WERI-Rb-1 (cell line): ENCODE data around the gene CCBE1.

Source experiments
- DNase-seq: peaks from one replicate; pipeline ENCODE4 v3.0.0-alpha.2; 2020
- H3K27ac ChIP-seq: fragments of 250-450 bp; sonication (Bioruptor Pico); 2 replicates; pipeline ENCODE4 v1.5.1; 2020; ENCODE audit warnings: mild to moderate bottlenecking, moderate library complexity
- H3K27me3 ChIP-seq: fragments of 250-450 bp; sonication (Bioruptor Pico); 2 replicates; pipeline ENCODE4 v1.5.1; 2021; ENCODE audit warnings: mild to moderate bottlenecking, low read depth, moderate library complexity; ENCODE audit not compliant: insufficient read depth, severe bottlenecking
- H3K36me3 ChIP-seq: fragments of 250-450 bp; sonication (Bioruptor Pico); 2 replicates; pipeline ENCODE4 v1.5.1; 2020; ENCODE audit warnings: mild to moderate bottlenecking, moderate library complexity
- H3K4me3 ChIP-seq: 2 replicates; pipeline ENCODE4 v1.5.1; 2011; ENCODE audit warnings: low read depth, mild to moderate bottlenecking, control low read depth, low read length
- H3K9me3 ChIP-seq: fragments of 250-450 bp; sonication (Bioruptor Pico); 2 replicates; pipeline ENCODE4 v1.5.1; 2021; ENCODE audit warnings: mild to moderate bottlenecking, moderate library complexity; ENCODE audit not compliant: severe bottlenecking
- CTCF ChIP-seq: IDR thresholded peaks from 2 replicates; pipeline ENCODE4 v1.5.1; 2011; ENCODE audit warnings: low read depth, mild to moderate bottlenecking, control low read depth, inconsistent platforms, low read length

Gene CCBE1

DNA sequence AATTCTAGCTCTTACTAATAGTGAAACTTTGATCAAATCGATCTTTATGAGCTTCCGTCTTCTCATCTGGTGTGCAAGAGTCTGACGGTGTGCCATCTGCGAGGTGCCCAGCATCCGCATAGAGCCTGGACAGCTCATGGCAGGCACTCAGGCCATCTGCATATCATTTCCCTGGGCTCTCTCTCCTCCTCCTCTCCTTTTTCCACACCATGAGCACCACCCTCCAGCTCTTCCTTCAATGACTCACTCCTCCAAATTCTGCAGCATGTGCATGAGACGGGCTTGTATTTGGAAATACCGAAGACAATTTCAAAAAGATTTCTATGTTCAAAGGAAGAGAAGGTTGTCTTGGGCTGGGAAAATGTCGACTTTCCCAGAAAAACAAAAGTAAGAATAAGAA, 161.1 kb downstream of the CCBE1 start:
- Histone ChIP-seq H3K4me3 (no peak overlapping the region), H3K36me3 (no peaks in the 10 kb centered on the region), H3K9me3 (no peaks in the 10 kb centered on the region), H3K27ac (no peak overlapping the region), H3K27me3 (no peaks in the 10 kb centered on the region)
- TF ChIP-seq CTCF, result no peak
- DNase-seq, result no peak

- Histone ChIP-seq H3K4me3 (no peak overlapping the region), H3K36me3 (no peaks in the 10 kb centered on the region), H3K9me3 (no peaks in the 10 kb centered on the region), H3K27me3 (no peaks in the 10 kb centered on the region), H3K27ac (no peak overlapping the region)
- no peak for DNase-seq
- no peak for TF ChIP-seq CTCF
These were observed 162.2 kb downstream of the CCBE1 start for GRCh38 chr18:59535055-59535454.

GRCh38 chr18:59528866-59529265, 168.4 kb downstream of the CCBE1 start:
- DNase-seq, result no peak
- no peak for TF ChIP-seq CTCF

DNA sequence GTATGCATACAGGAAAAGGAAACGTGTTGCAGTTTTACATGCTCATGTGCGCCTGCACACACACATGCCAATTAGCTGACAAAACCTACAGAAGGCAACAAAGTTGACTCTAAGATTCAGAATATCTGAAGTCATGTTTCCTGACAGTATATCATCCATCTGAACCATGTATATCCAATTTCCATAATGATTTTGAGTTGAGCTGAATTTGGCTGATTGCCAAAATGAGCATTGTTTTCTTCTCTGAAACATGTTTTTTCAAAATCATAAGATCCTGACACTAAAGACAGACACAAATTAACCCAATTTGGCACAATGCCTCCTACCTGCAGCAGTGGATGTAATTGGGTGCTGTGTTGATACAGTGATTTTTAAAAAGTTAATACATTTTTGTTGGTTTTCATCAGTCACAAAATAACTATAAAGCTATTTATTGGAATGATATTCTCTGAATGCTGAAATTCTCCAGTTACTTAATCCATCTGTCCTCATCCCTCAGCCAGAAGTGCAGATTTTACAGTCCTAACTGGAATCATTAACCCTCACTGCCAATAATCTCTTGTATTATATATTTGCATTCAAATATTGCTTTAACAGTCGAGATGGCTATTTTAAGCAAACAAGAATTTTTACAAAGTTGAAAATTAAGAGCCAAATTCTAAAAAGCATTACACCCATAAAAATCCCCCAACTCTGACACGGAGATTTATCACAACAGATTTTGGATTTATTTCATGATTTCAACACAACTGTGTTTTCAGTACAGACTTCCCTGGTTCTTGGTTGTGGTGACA, 176.5 kb downstream of the CCBE1 start:
- H3K9me3 ChIP-seq, result peaks cover 6% of the 10 kb centered on the region
- no peak for TF ChIP-seq CTCF
- no peaks in the 10 kb centered on the region for H3K36me3 ChIP-seq
- H3K27ac ChIP-seq, result no peak overlapping the region
- DNase-seq, result no peak
- no peaks in the 10 kb centered on the region for H3K27me3 ChIP-seq
- H3K4me3 ChIP-seq, result no peak overlapping the region

More at GRCh38 chr18:59528866-59529265, 168.4 kb downstream of the CCBE1 start:
- Histone ChIP-seq H3K4me3 (no peak overlapping the region), H3K27ac (no peak overlapping the region), H3K36me3 (no peaks in the 10 kb centered on the region), H3K27me3 (no peaks in the 10 kb centered on the region), H3K9me3 (no peaks in the 10 kb centered on the region)

- Histone ChIP-seq H3K4me3 (no peak overlapping the region), H3K27me3 (no peaks in the 10 kb centered on the region), H3K9me3 (peaks cover 6% of the 10 kb centered on the region), H3K27ac (no peak overlapping the region), H3K36me3 (no peaks in the 10 kb centered on the region)
- DNase-seq, result no peak
- TF ChIP-seq CTCF, result no peak
These were observed 178.5 kb downstream of the CCBE1 start for GRCh38 chr18:59518705-59519104.
